A549 (cell line): ENCODE measurements around the gene WDR5B.

Source experiments
- CBX2 ChIP-seq: fragments of 200-600 bp; sonication (generic); IDR thresholded peaks from 2 replicates; pipeline ENCODE4 v1.6.1; 2016; ENCODE audit warnings: low read depth, mild to moderate bottlenecking, borderline replicate concordance
- CTCF ChIP-seq: fragments of >200 bp; sonication (Bioruptor Twin); formaldehyde crosslinking; IDR thresholded peaks from 3 replicates; pipeline ENCODE4 v1.5.1; 2016
- EP300 ChIP-seq, 2 experiments: fragments of >200 bp; sonication (Bioruptor Twin); formaldehyde crosslinking; IDR thresholded peaks; 2 replicates in 1 of 2; 3 replicates in 1 of 2; pipeline ENCODE4 v1.6.1; 2016 to 2017
- JUN ChIP-seq, 2 experiments: fragments of >200 bp; sonication (Bioruptor Twin); formaldehyde crosslinking; IDR thresholded peaks; 2 replicates in 1 of 2; 3 replicates in 1 of 2; pipeline ENCODE4 v1.6.1; 2016 to 2017
- JUNB ChIP-seq: fragments of >200 bp; sonication (Bioruptor Twin); formaldehyde crosslinking; IDR thresholded peaks from 2 replicates; pipeline ENCODE4 v1.6.1; 2016
- MAZ ChIP-seq: fragments of 150-350 bp; IDR thresholded peaks from 2 replicates; pipeline ENCODE4 v1.6.1; 2014; ENCODE audit warnings: antibody characterized with exemption, low read depth, low read length, borderline replicate concordance
- MYC ChIP-seq: IDR thresholded peaks from 2 replicates; pipeline ENCODE4 v1.6.1; 2012; ENCODE audit warnings: mild to moderate bottlenecking, inconsistent platforms, low read length, improper control_type of control experiment, borderline replicate concordance
- POLR2A ChIP-seq: IDR thresholded peaks from 2 replicates; pipeline ENCODE4 v1.6.1; 2012; ENCODE audit warnings: mild to moderate bottlenecking, low read length
- SREBF2 ChIP-seq: fragments of 450-650 bp; IDR thresholded peaks from 2 replicates; pipeline ENCODE4 v1.6.1; 2014; ENCODE audit warnings: mild to moderate bottlenecking, moderate library complexity
- ZNF302 ChIP-seq: fragments of 250-450 bp; sonication (Bioruptor Pico); IDR thresholded peaks from 2 replicates; pipeline ENCODE4 v1.9.0; 2021; ENCODE audit warnings: inconsistent platforms, mild to moderate bottlenecking, moderate library complexity
- TF ChIP-seq, protein P1 (sequence below): fragments of 250-450 bp; sonication (Bioruptor Pico); IDR thresholded peaks from 2 replicates; pipeline ENCODE4 v1.5.0; 2020; ENCODE audit warnings: low read depth, mild to moderate bottlenecking, moderate library complexity
- TF ChIP-seq, protein P2 (sequence below): IDR thresholded peaks from 2 replicates; pipeline ENCODE4 v1.6.1; 2012; ENCODE audit warnings: low read depth, borderline replicate concordance

DNA sequence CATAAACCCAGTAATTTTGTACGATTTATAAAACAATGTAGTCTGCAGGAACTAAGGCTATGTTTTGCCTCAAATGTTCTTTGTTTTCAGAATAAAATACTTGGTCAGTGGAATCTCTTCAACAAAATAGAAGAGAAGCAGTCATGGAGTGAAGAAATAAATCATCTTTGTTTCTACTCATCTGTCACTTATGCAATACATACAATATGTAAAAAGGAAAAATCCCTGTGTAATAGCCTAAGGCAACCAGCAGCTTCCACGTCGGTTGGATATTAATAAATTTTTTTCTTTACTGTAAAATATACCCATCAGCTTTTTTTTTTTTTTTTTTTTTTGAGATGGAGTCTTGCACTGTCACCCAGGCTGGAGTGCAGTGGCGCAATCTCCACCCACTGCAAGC is 5.2 kb upstream of the WDR5B start:
- TF ChIP-seq CTCF (no peak), SREBF2 (no peak), MYC (no peak), ZNF302 (no peak), JUNB (no peak), EP300 (IDR thresholded peaks at IDR 0.05) (no peak), MAZ (no peak), POLR2A (no peak), CBX2 (no peak), JUN (IDR thresholded peaks at IDR 0.05) (no peak)
- TF ChIP-seq, protein P1, sequence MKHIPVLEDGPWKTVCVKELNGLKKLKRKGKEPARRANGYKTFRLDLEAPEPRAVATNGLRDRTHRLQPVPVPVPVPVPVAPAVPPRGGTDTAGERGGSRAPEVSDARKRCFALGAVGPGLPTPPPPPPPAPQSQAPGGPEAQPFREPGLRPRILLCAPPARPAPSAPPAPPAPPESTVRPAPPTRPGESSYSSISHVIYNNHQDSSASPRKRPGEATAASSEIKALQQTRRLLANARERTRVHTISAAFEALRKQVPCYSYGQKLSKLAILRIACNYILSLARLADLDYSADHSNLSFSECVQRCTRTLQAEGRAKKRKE = no peak
- TF ChIP-seq, protein P2, sequence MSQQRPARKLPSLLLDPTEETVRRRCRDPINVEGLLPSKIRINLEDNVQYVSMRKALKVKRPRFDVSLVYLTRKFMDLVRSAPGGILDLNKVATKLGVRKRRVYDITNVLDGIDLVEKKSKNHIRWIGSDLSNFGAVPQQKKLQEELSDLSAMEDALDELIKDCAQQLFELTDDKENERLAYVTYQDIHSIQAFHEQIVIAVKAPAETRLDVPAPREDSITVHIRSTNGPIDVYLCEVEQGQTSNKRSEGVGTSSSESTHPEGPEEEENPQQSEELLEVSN = no peak
